Measurements from ENCODE around the gene DGCR8. TPM values are rescaled to one million over a fixed set of nuclear protein-coding genes. Genes with fewer than 3 reads are reported as not detected.

The DGCR8 gene
- total RNA-seq, 1 donor from 2014 or later = 29.0 TPM

- no peak overlapping the region for H3K4me2 ChIP-seq (ENCODE audit: low read length)
- FAIRE-seq (no peak), DNase-seq (ENCODE audit: low read depth) (no peak)
- no peaks in the 10 kb centered on the region for H3K4me1 ChIP-seq (ENCODE audit: insufficient read depth, low read length)
- no peak for TF ChIP-seq CTCF (IDR thresholded peaks at IDR 0.05; ENCODE audit: insufficient read depth, low read depth, low read length)
- TF ChIP-seq EZH2 (IDR thresholded peaks at IDR 0.05; ENCODE audit: insufficient read depth, low read length) = no peak
- Mint-ChIP-seq H3K27me3 (ENCODE audit: low read depth, unreplicated experiment) (no peaks in the 10 kb centered on the region), H3K27ac (ENCODE audit: unreplicated experiment) (no peak overlapping the region), H3K4me1 (ENCODE audit: low read depth, unreplicated experiment) (peaks cover 2% of the 10 kb centered on the region), H3K9me3 (ENCODE audit: unreplicated experiment) (no peaks in the 10 kb centered on the region), H3K4me3 (ENCODE audit: unreplicated experiment) (peak overlapping the region; percentile 34), H3K36me3 (ENCODE audit: low read depth, unreplicated experiment) (peaks cover 16% of the 10 kb centered on the region)
- H3K27me3 ChIP-seq (ENCODE audit: insufficient read depth, low read length) = no peaks in the 10 kb centered on the region
- peaks cover 79% of the 10 kb centered on the region for H4K20me1 ChIP-seq (ENCODE audit: insufficient read depth, low read length)
- no peak overlapping the region for H3K4me3 ChIP-seq (ENCODE audit: insufficient read depth, low read depth, low read length)
- no peak overlapping the region for H3K9ac ChIP-seq (ENCODE audit: low read length)
- no peak overlapping the region for H2AFZ ChIP-seq (ENCODE audit: low read depth, low read length)
- H3K79me2 ChIP-seq (ENCODE audit: insufficient read depth, low read length) = peaks cover 79% of the 10 kb centered on the region
- no peaks in the 10 kb centered on the region for H3K9me3 ChIP-seq (ENCODE audit: insufficient read depth, low read depth, low read length)
- H3K36me3 ChIP-seq (ENCODE audit: insufficient read depth, low read length) = peaks cover 59% of the 10 kb centered on the region
- no peak overlapping the region for H3K27ac ChIP-seq (ENCODE audit: low read depth, low read length)
Measured at GRCh38 chr22:20102203-20102780, 22.3 kb downstream of the DGCR8 start.

GRCh38 chr22:20105456-20106204 is 25.6 kb downstream of the DGCR8 start:
- Histone ChIP-seq H3K9me3 (ENCODE audit: insufficient read depth, low read depth, low read length) (no peaks in the 10 kb centered on the region), H4K20me1 (ENCODE audit: insufficient read depth, low read length) (peaks cover 87% of the 10 kb centered on the region), H3K27ac (ENCODE audit: low read depth, low read length) (no peak overlapping the region), H3K27me3 (ENCODE audit: insufficient read depth, low read length) (no peaks in the 10 kb centered on the region), H3K4me3 (ENCODE audit: insufficient read depth, low read depth, low read length) (no peak overlapping the region), H2AFZ (ENCODE audit: low read depth, low read length) (no peak overlapping the region), H3K4me1 (ENCODE audit: insufficient read depth, low read length) (no peaks in the 10 kb centered on the region), H3K9ac (ENCODE audit: low read length) (no peak overlapping the region), H3K79me2 (ENCODE audit: insufficient read depth, low read length) (peaks cover 56% of the 10 kb centered on the region), H3K36me3 (ENCODE audit: insufficient read depth, low read length) (peaks cover 59% of the 10 kb centered on the region), H3K4me2 (ENCODE audit: low read length) (no peak overlapping the region)
- no peak for DNase-seq (ENCODE audit: low read depth)
- no peak overlapping the region for H3K27ac Mint-ChIP-seq (ENCODE audit: unreplicated experiment)
- TF ChIP-seq EZH2 (IDR thresholded peaks at IDR 0.05; ENCODE audit: insufficient read depth, low read length) (no peak), CTCF (IDR thresholded peaks at IDR 0.05; ENCODE audit: insufficient read depth, low read depth, low read length) (no peak)
- no peak for FAIRE-seq
- H3K36me3 Mint-ChIP-seq (ENCODE audit: low read depth, unreplicated experiment) = peaks cover 9% of the 10 kb centered on the region
- peaks cover 2% of the 10 kb centered on the region for H3K4me1 Mint-ChIP-seq (ENCODE audit: low read depth, unreplicated experiment)
- no peaks in the 10 kb centered on the region for H3K27me3 Mint-ChIP-seq (ENCODE audit: low read depth, unreplicated experiment)
- no peak overlapping the region for H3K4me3 Mint-ChIP-seq (ENCODE audit: unreplicated experiment)
- no peaks in the 10 kb centered on the region for H3K9me3 Mint-ChIP-seq (ENCODE audit: unreplicated experiment)

Data from astrocyte (in vitro differentiated cells and primary cell).